ENCODE measurements around the gene SLC24A5.

The SLC24A5 gene

DNA sequence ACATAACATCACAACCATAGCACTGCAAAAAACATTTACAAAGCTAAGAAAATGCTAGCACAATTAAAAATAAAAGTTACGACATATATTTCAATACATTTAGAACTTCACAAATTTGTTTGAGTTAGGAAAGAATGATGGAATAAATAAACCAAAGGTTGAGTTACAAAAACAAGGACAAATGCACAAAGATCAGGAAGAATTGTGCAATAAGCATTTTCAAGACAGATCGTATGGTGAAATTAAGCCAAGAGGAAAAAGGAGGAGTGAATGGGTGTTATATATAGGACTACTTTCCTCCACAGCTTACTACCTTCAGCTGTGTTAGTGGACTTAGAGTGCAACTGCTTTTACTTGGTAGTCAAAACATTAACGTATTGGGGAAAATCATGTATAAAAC, 64.7 kb downstream of the SLC24A5 start:
- H3K4me3 ChIP-seq (ENCODE audit: low read depth, low read length), result no peak overlapping the region

DNA sequence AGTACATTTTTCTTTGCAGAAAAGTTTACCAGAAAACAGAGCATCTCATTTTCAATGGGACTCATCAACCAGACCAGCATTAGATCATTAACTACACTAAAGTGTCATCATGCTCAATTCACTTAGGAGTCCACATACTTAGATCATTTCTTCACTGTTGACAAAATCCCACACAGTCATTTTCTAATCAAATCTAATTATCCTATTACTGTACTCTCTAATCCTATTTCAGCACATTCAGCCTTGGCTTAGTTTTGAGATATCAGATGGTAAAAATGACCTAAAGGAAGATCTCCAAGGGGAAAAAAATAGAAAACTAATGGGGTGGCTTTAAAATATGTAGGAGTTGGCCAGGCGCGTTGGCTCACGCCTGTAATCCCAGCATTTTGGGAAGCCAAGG, 65.5 kb downstream of the SLC24A5 start:
- H3K4me3 ChIP-seq (ENCODE audit: low read depth, low read length), result no peak overlapping the region

DNA sequence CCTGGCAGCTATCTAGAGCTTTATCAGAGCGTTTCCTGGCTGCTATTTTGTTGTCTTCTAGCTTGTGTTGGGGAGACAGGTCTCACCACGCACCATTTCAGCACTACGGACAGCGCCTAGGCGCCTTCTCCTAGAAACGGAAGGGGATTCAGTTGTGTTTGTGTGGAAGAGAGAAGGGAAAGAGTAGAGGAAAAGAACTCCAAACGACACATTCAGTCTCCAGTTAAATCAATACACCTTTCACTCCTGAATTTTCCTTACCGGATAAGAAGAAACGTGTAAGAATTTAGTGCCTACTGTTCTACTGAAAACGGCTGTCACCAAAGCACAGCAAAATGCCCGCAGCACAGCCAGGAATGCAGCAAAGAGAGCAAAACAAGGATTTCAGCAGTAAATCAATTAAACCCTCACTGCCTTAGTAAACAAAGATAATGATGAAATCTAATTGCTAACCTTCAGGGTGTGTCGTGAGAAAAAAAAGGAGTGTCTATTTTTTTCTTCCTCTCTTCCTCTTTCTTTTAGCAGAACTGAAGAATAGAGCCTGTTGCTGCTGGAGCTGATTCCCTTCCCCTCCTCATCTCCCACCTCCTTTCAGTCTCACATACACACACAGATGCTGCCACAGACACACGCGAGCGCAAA, 70.3 kb downstream of the SLC24A5 start:
- H3K4me3 ChIP-seq (ENCODE audit: low read depth, low read length), result peak overlapping the region; percentile 47

DNA sequence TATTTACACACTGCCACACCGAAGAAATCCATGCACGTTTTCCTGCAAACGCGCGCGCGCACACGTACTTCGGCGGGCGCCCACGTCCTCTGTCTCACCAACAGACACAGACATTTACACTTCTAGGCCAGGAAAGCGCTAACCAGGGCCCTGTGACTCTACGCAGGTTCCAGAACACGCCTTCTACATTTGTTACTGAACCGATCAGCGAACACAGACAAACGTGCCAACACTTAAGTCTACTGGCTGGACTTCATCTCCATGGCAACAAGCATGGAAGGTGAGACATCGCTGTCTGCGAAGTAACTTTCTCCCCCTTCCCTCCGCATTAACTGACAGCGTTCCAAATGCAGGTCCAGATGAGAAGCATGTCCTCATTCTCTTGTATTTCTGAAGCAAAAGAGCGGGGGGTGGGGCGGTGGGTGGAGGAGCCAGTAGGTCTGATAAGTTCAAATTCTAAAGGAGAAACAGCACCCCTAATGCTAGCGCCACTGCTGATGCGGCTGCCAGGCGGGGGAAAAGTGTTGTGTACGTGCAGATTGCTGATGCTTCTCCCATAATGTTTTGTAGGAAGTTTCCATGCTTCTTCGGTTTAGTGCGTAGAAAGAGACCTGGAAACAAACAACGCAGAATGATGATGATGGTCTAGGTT, 70.9 kb downstream of the SLC24A5 start, which contains the start of gene CTXN2:
CTXN2 (plus strand) TSS at position 92 of the 652 bp plus-strand sequence. CDS start 9,636 bp downstream, outside the sequence.
- H3K4me3 ChIP-seq (ENCODE audit: low read depth, low read length), result peak within 1 kb of the TSS; percentile 47
